SHP77 (cell line): ENCODE data around the gene ZNF668.
A peak's percentile ranks its signal among the peaks of the same experiment; 100 is the strongest.

Experiments used
- DNase-seq, 2 experiments: peaks; one replicate each; lab custom pipeline; 2025; lab: John Stamatoyannopoulos, UW

The ZNF668 gene

GRCh38 chr16:31073970-31074813 is at the start of gene ZNF668, which contains the start of gene ZNF646:
ZNF668 (minus strand) TSS chr16:31074240; CDS start chr16:31064459, 9,781 bp downstream.
ZNF646 (plus strand) TSS chr16:31074422; CDS start chr16:31076325, 1,903 bp downstream.
- peak; percentile 99 to 100 for DNase-seq

GRCh38 chr16:31120129-31120528 is 46.1 kb upstream of the ZNF668 start:
- DNase-seq, result no peak

- DNase-seq, result no peak
Measured at GRCh38 chr16:31118223-31119155, 44.4 kb upstream of the ZNF668 start.

GRCh38 chr16:31117384-31118222 is 43.6 kb upstream of the ZNF668 start, which contains the start of gene KAT8:
KAT8 (plus strand) TSS chr16:31117664; CDS start chr16:31117682, 18 bp downstream.
- peak; percentile 99 to 100 for DNase-seq

- no peak for DNase-seq
Measured at GRCh38 chr16:31114468-31114867, 40.4 kb upstream of the ZNF668 start.

- no peak for DNase-seq
Measured at GRCh38 chr16:31113121-31114120, 39.4 kb upstream of the ZNF668 start.

GRCh38 chr16:31112711-31113110 is 38.7 kb upstream of the ZNF668 start:
- no peak for DNase-seq

- no peak for DNase-seq
Measured at GRCh38 chr16:31111881-31112466, 37.9 kb upstream of the ZNF668 start.

- no peak for DNase-seq
Measured at GRCh38 chr16:31110106-31111034, 36.3 kb upstream of the ZNF668 start.

GRCh38 chr16:31109622-31110021 is 35.6 kb upstream of the ZNF668 start:
- no peak for DNase-seq

- DNase-seq, result no peak
Measured at GRCh38 chr16:31108794-31109558, 34.9 kb upstream of the ZNF668 start.

- DNase-seq, result peak; percentile 83 to 91
Measured at GRCh38 chr16:31108035-31108793, 34.2 kb upstream of the ZNF668 start, which contains the start of gene BCKDK. BCKDK (plus strand) TSS chr16:31108386; CDS start chr16:31109224, 838 bp downstream.

GRCh38 chr16:31107465-31107867 is 33.4 kb upstream of the ZNF668 start:
- DNase-seq, result peak in 1 of 2 experiments; percentile 22

- DNase-seq, result no peak
Measured at GRCh38 chr16:31106509-31107464, 32.7 kb upstream of the ZNF668 start.

- peak; percentile 61 to 75 for DNase-seq
Measured at GRCh38 chr16:31105677-31106213, 31.7 kb upstream of the ZNF668 start.
